Ovary (tissue), 9 donors: ENCODE measurements around the gene HTR3D. TPM values are rescaled to one million over a fixed set of nuclear protein-coding genes. Genes with fewer than 3 reads are reported as not detected.

Experiments
- DNase-seq, 5 donors: peaks; one replicate each; pipeline ENCODE4 v3.0.0-alpha.2; 2019 to 2020
- H3K27ac ChIP-seq, 2 donors: fragments of 200-600 bp; one replicate each; pipeline versions ENCODE4 v1.5.1 to v1.8.0; 2019 to 2022
- H3K27me3 ChIP-seq: fragments of 200-600 bp; one replicate; pipeline ENCODE4 v1.8.0; 2022
- H3K36me3 ChIP-seq: fragments of 200-600 bp; sonication (generic); one replicate; pipeline ENCODE4 v1.5.1; 2019
- H3K4me1 ChIP-seq: one replicate; pipeline ENCODE4 v1.8.1; 2013; ENCODE audit warnings: mild to moderate bottlenecking, moderate library complexity; ENCODE audit not compliant: insufficient read depth
- H3K4me3 ChIP-seq: fragments of 200-600 bp; sonication (generic); one replicate; pipeline ENCODE4 v1.5.1; 2017
- H3K9me3 ChIP-seq, 2 donors: fragments of 200-600 bp in 1 of 2; sonication (generic) in 1 of 2; one replicate each; pipeline versions ENCODE4 v1.5.1 to v1.8.1; 2013 to 2019; ENCODE audit warnings: mild to moderate bottlenecking in 1 of 2, moderate library complexity in 1 of 2
- EP300 ChIP-seq: sonication (generic); formaldehyde crosslinking; IDR thresholded peaks from one replicate; pipeline ENCODE4 v1.6.1; 2017; ENCODE audit warnings: antibody characterized with exemption
- POLR2A ChIP-seq: fragments of 450-650 bp; IDR thresholded peaks from one replicate; pipeline ENCODE4 v1.6.1; 2017; ENCODE audit warnings: antibody characterized with exemption, mild to moderate bottlenecking, moderate library complexity
- WGBS, 3 donors: extraction: QIAGEN DNeasy Blood & Tissue Kit in 1 of 3; methylation state at CpG; one replicate each; pipeline versions ENCODE4 v1.1.5 to v1.1.7; 2013 to 2017; 5-methylcytosine and 5-hydroxymethylcytosine counted together
- intact Hi-C, 4 donors: fragments of 100-400 bp; cut with DNase I; formaldehyde crosslinking; loops; one replicate each; pipeline versions ENCODE4 v1.11.0 to v1.15.1; 2022 to 2023
- polyA plus RNA-seq, 2 donors: library from polyadenylated mRNA; stranded (reverse); fragments of 200-250 nt in 1 of 2; fragments of 350-450 nt in 1 of 2; fragmentation: Illumina TruSeq in 1 of 2; extraction: RNeasy Lipid Tissue Mini Kit (QIAGEN cat#74804) in 1 of 2; gene quantifications; one replicate each; pipeline ENCODE4 v1.2.3, GENCODE V29; 2013 to 2014
- total RNA-seq, 7 donors: library from RNA; depleted of rRNA in 2 of 7; stranded (reverse); fragments of >200 nt in 2 of 7; fragmentation: NEBNext Ultra II Directional in 3 of 7; extraction: Animal tissue kit (Norgen Biotek cat#: 25700) in 3 of 7; gene quantifications; one replicate each; pipeline versions ENCODE4 v1.1.0 to v1.2.4, GENCODE V29; 2016 to 2023
- TF ChIP-seq, protein P1 (sequence below), 3 donors: fragments of 450-650 bp in 2 of 3; fragments of 200-600 bp in 1 of 3; IDR thresholded peaks; one replicate each; pipeline versions ENCODE4 v1.5.1 to v1.8.0; 2016 to 2022; ENCODE audit warnings: antibody characterized with exemption in 3 of 3, mild to moderate bottlenecking in 1 of 3
- donor health status: DM: no; HTN: no; CAD: no; lungs with moderate emphysema.
- donor health status: DM: no; HTN: no; CAD: no.
- donor health status: Bipolar disorder and iron deficiency.
- donor health status: DM: yes; HTN: yes; CAD: no.
- donor health status: DM: no; HTN: no; CAD: no.
- donor health status: DM: yes; HTN: yes; CAD: no.

The HTR3D gene
- total and polyA plus RNA-seq, 9 donors, result 0.24 TPM; not detected in 8

DNA sequence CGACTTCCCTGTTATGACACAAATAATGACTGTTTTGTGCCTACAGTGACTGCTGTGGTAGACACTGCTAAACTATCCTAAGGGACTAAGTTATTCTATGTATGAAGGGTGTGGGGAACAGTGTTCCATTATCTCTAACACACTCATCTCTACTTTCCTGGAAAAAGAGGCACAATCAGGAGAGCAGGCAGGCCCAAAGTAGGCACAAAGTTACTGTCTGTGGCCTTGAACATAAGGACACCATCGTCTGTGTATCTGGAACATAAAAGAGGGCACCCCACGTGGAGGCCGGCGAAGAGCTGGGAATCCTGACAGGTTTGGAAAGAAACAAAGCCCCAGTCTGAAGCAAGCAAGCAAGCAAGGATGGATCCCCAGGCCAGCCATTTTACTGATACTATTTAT is 15.4 kb upstream of the HTR3D start:
- no peak for DNase-seq
- no peaks in the 10 kb centered on the region for H3K9me3 ChIP-seq
- no peaks in the 10 kb centered on the region for H3K27me3 ChIP-seq
- no peak overlapping the region for H3K4me3 ChIP-seq
- H3K27ac ChIP-seq, result no peak overlapping the region
- no peaks in the 10 kb centered on the region for H3K4me1 ChIP-seq
- intact Hi-C loops, result loop anchor here in 2 of 4 donors (5.0 kb wide), 2 partner anchors 119 to 226 kb away; no protein-coding TSS in a partner anchor
- no peaks in the 10 kb centered on the region for H3K36me3 ChIP-seq
- TF ChIP-seq EP300 (no peak), POLR2A (no peak)
- TF ChIP-seq, protein P1, sequence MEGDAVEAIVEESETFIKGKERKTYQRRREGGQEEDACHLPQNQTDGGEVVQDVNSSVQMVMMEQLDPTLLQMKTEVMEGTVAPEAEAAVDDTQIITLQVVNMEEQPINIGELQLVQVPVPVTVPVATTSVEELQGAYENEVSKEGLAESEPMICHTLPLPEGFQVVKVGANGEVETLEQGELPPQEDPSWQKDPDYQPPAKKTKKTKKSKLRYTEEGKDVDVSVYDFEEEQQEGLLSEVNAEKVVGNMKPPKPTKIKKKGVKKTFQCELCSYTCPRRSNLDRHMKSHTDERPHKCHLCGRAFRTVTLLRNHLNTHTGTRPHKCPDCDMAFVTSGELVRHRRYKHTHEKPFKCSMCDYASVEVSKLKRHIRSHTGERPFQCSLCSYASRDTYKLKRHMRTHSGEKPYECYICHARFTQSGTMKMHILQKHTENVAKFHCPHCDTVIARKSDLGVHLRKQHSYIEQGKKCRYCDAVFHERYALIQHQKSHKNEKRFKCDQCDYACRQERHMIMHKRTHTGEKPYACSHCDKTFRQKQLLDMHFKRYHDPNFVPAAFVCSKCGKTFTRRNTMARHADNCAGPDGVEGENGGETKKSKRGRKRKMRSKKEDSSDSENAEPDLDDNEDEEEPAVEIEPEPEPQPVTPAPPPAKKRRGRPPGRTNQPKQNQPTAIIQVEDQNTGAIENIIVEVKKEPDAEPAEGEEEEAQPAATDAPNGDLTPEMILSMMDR (IDR thresholded peaks at IDR 0.05), result no peak
- WGBS, 3 donors, result 63 to 73% (median 73%) methylated on average over 5 of the region's 5 CpGs

DNA sequence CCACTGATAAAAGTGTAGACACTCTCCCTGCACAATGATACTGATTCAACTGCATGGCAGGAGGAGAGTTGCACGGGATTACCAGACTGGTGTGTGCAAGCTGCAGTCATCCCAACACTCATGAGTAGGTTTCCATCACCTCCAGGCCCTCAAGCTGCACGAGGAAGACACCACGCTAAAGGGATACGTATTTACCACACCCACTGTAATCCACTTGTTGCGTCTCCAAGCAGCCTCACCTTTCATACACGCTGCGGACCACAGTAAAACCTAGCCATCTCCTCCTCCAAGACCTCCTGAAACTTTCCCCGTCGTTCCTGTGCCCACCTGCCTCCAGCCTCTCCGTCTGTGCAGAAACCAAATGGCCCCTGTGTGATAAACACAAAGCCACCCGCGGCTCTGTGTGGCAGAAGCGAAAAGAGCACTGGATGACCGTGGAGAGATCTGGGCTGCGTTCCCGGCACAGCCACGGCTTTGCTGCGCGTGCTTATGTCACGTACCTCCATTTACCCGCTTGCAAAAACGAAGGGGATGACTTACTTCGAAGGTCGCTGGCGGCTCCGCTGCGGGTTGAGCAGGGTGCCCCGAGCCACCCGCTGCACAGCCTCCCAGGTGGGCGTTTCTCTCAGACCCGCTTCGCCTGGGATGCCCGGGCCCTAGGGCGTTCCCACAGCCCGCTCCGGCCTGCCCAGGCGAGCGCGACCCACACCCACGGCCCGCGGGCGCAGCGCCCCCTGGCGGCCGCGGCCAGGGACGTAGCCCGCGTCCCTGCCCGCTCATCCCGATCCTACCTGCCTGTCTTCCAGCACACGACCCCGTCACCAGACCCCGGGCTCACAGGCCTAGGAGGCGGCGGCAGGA is 14.5 kb upstream of the HTR3D start:
- TF ChIP-seq, protein P1 (IDR thresholded peaks at IDR 0.05), result peak; percentile 86 to 91 (median 88)
- no peak for TF ChIP-seq EP300
- DNase-seq, result peak; percentile 54 to 79 (median 60)
- intact Hi-C loops, result loop anchor here in 2 of 4 donors (5.0 kb wide), 2 partner anchors 120 to 225 kb away; no protein-coding TSS in a partner anchor
- 4 to 7% (median 6%) methylated on average over 49 to 57 of the region's 57 CpGs for WGBS, 3 donors
- H3K27ac ChIP-seq, result no peak overlapping the region
- no peaks in the 10 kb centered on the region for H3K4me1 ChIP-seq
- H3K27me3 ChIP-seq, result no peaks in the 10 kb centered on the region
- H3K36me3 ChIP-seq, result no peaks in the 10 kb centered on the region
- peak overlapping the region; percentile 100 for H3K4me3 ChIP-seq
- no peaks in the 10 kb centered on the region for H3K9me3 ChIP-seq

GRCh38 chr3:184017672-184018423 is 13.7 kb upstream of the HTR3D start, which contains the start of gene ABCC5:
Gene ABCC5, minus strand, starts transcription at chr3:184017884. Its CDS starts 3,492 bp downstream, at chr3:184014392.
- H3K36me3 ChIP-seq, result no peaks in the 10 kb centered on the region
- peak within 1 kb of the TSS; percentile 100 for H3K4me3 ChIP-seq
- TF ChIP-seq, protein P1 (IDR thresholded peaks at IDR 0.05), result peak in 2 of 3 donors; percentile 30 to 59
- TF ChIP-seq POLR2A, result no peak
- H3K27ac ChIP-seq, result peak within 1 kb of the TSS; percentile 11 to 73
- DNase-seq, result peak; percentile 89 to 94 (median 91)
- no peaks in the 10 kb centered on the region for H3K27me3 ChIP-seq
- 0% methylated on average over 45 to 55 of the region's 55 CpGs for WGBS, 3 donors
- H3K9me3 ChIP-seq, result no peaks in the 10 kb centered on the region
- no peaks in the 10 kb centered on the region for H3K4me1 ChIP-seq
- intact Hi-C loops, result loop anchor here in 2 of 4 donors (5.0 kb wide), 2 partner anchors 121 to 224 kb away; no protein-coding TSS in a partner anchor

DNA sequence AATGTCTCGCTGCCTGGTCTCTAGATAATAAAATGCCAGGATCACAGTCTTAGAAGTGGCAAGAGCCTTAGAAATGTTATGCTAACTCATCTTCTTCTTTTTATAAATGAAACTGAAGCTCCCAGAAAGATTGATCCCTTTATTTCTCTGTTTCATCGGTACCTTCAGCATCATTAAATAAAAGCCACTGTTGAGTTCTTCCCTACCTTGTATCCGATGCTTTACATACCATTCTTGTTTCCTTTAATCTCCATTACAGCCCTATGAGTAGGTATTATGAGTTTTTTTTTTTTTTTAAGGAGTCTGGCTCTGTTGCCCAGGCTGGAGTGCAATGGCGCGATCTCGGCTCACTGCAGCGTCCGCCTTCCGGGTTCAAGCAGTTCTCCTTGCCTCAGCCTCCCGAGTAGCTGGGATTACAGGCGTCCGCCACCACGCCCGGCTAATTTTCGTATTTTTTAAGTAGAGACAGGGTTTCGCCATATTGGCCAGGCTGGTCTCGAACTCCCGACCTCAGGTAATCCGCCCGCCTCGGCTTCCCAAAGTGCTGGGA is 13.0 kb upstream of the HTR3D start:
- no peaks in the 10 kb centered on the region for H3K27me3 ChIP-seq
- no peaks in the 10 kb centered on the region for H3K4me1 ChIP-seq
- intact Hi-C loops, result loop anchor here in 2 of 4 donors (5.0 kb wide), 2 partner anchors 121 to 224 kb away; no protein-coding TSS in a partner anchor
- peak in 3 of 5 donors; percentile 26 to 45 (median 29) for DNase-seq
- no peaks in the 10 kb centered on the region for H3K36me3 ChIP-seq
- H3K9me3 ChIP-seq, result no peaks in the 10 kb centered on the region
- 89% methylated on average over 21 of the region's 21 CpGs for WGBS, 3 donors
- H3K4me3 ChIP-seq, result peak overlapping the region; percentile 100
- peak overlapping the region; percentile 11 to 73 for H3K27ac ChIP-seq
- TF ChIP-seq, protein P1 (IDR thresholded peaks at IDR 0.05), result no peak
- no peak for TF ChIP-seq EP300
- no peak for TF ChIP-seq POLR2A
